ENCODE data around the gene KCNK16. TPM values are rescaled to one million over a fixed set of nuclear protein-coding genes. Genes with fewer than 3 reads are reported as not detected.

The KCNK16 gene
- total and polyA plus RNA-seq, 2 of the 4 experiments (the other 2 are of a cell fraction) = not detected

GRCh38 chr6:39313526-39314272 is 8.8 kb downstream of the KCNK16 start:
- POLR2A ChIA-PET (ENCODE audit: unreplicated experiment) = no interaction called here
- no TSS peak for BruUV-seq (replicated peaks)
- in situ Hi-C loops (cut with MboI; ENCODE audit: low sequenced_read_pairs) = no loop called here
- no peak for ATAC-seq (ENCODE audit: low read depth)
- Histone ChIP-seq H3K36me3 (ENCODE audit: control insufficient read depth, insufficient read depth, low read length) (no peaks in the 10 kb centered on the region), H2BK120ac (ENCODE audit: low read depth, low read length) (no peak overlapping the region), H3K14ac (replicated peaks; ENCODE audit: low read depth, low read length) (no peak overlapping the region), H3K56ac (ENCODE audit: extremely low read depth, insufficient read depth, low read length) (no peak overlapping the region), H3K4me2 (ENCODE audit: low read depth, low read length) (no peak overlapping the region), H3K4me3 (ENCODE audit: insufficient read depth, low read depth, low read length) (no peak overlapping the region), H2BK15ac (ENCODE audit: low read depth, low read length) (no peak overlapping the region), H3K79me1 (ENCODE audit: low read depth in 1 of 2, low read length in 2 of 2) (no peaks in the 10 kb centered on the region), H3K9me1 (ENCODE audit: insufficient read depth, low read length) (no peaks in the 10 kb centered on the region), H4K5ac (ENCODE audit: low read depth, low read length) (no peak overlapping the region), H3K18ac (ENCODE audit: low read depth, low read length) (no peak overlapping the region), H2BK20ac (ENCODE audit: low read depth, low read length) (no peak overlapping the region), H3K9me3 (ENCODE audit: control insufficient read depth, insufficient read depth, low read length) (no peaks in the 10 kb centered on the region), H4K8ac (ENCODE audit: low read depth in 2 of 2, low read length in 2 of 2) (no peak overlapping the region), H3K23ac (ENCODE audit: low read depth, low read length) (no peak overlapping the region), H2AK5ac (ENCODE audit: low read depth, low read length) (no peak overlapping the region), H3K27ac (ENCODE audit: insufficient read depth, low read length) (no peak overlapping the region), H3K27me3 (ENCODE audit: control insufficient read depth, insufficient read depth, low read length) (peaks cover 32% of the 10 kb centered on the region; the same call in 1 of the 2 replicates), H2AFZ (replicated peaks; ENCODE audit: low read length, poor library complexity) (no peak overlapping the region), H4K20me1 (ENCODE audit: insufficient read depth, low read length) (no peaks in the 10 kb centered on the region), H2AK9ac (replicated peaks; ENCODE audit: low read depth, low read length, poor library complexity) (no peak overlapping the region), H3K4me1 (ENCODE audit: control insufficient read depth, insufficient read depth, low read length) (no peaks in the 10 kb centered on the region), H4K91ac (ENCODE audit: insufficient read depth, low read depth, low read length) (no peak overlapping the region), H2BK5ac (ENCODE audit: low read depth, low read length, poor library complexity, severe bottlenecking) (no peak overlapping the region), H3K9ac (ENCODE audit: low read depth, low read length) (no peak overlapping the region), H3K4ac (ENCODE audit: low read depth, low read length) (no peak overlapping the region)
- CTCF ChIA-PET = no interaction called here
- dilution Hi-C loops (cut with HindIII; ENCODE audit: low sequenced_read_pairs, unreplicated experiment) = no loop called here
- no peak for DNase-seq
- 3% methylated on average over 60 of the region's 80 CpGs; no CpG with 5 or more reads in 1 of the 2 experiments for WGBS, 2 experiments (ENCODE audit: extremely low coverage in 2 of 2, insufficient read length in 1 of 2)
- no peak for TF ChIP-seq RAD21 (IDR thresholded peaks at IDR 0.05; ENCODE audit: low read length)
- TF ChIP-seq SMC3 (IDR thresholded peaks at IDR 0.05; ENCODE audit: low read depth, low read length) = no peak
- TF ChIP-seq, protein P1, sequence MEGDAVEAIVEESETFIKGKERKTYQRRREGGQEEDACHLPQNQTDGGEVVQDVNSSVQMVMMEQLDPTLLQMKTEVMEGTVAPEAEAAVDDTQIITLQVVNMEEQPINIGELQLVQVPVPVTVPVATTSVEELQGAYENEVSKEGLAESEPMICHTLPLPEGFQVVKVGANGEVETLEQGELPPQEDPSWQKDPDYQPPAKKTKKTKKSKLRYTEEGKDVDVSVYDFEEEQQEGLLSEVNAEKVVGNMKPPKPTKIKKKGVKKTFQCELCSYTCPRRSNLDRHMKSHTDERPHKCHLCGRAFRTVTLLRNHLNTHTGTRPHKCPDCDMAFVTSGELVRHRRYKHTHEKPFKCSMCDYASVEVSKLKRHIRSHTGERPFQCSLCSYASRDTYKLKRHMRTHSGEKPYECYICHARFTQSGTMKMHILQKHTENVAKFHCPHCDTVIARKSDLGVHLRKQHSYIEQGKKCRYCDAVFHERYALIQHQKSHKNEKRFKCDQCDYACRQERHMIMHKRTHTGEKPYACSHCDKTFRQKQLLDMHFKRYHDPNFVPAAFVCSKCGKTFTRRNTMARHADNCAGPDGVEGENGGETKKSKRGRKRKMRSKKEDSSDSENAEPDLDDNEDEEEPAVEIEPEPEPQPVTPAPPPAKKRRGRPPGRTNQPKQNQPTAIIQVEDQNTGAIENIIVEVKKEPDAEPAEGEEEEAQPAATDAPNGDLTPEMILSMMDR (conservative IDR thresholded peaks at IDR 0.05; ENCODE audit: low read depth, low read length) = no peak
- TF ChIP-seq NFE2L2 (IDR thresholded peaks at IDR 0.05; ENCODE audit: low read depth, low read length) = no peak
- no peak for TF ChIP-seq RCOR1 (IDR thresholded peaks at IDR 0.05; ENCODE audit: insufficient replicate concordance, low read length)
- TF ChIP-seq CHD1 (IDR thresholded peaks at IDR 0.05; ENCODE audit: low read depth, low read length) = no peak
- TF ChIP-seq FOS (IDR thresholded peaks at IDR 0.05; ENCODE audit: low read depth, low read length) = no peak
- TF ChIP-seq, protein P2, sequence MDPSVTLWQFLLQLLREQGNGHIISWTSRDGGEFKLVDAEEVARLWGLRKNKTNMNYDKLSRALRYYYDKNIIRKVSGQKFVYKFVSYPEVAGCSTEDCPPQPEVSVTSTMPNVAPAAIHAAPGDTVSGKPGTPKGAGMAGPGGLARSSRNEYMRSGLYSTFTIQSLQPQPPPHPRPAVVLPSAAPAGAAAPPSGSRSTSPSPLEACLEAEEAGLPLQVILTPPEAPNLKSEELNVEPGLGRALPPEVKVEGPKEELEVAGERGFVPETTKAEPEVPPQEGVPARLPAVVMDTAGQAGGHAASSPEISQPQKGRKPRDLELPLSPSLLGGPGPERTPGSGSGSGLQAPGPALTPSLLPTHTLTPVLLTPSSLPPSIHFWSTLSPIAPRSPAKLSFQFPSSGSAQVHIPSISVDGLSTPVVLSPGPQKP (IDR thresholded peaks at IDR 0.05; ENCODE audit: borderline replicate concordance, low read depth, low read length) = no peak
- TF ChIP-seq MAFK (IDR thresholded peaks at IDR 0.05; ENCODE audit: low read depth, low read length) = no peak
- intact Hi-C loops (cut with micrococcal nuclease) = no loop called here

Data from IMR-90 (cell line).